ENCODE data around the gene TRPV2.

GRCh38 chr17:16377941-16378341 is 37.4 kb upstream of the TRPV2 start:
- TF ChIP-seq, protein P1, sequence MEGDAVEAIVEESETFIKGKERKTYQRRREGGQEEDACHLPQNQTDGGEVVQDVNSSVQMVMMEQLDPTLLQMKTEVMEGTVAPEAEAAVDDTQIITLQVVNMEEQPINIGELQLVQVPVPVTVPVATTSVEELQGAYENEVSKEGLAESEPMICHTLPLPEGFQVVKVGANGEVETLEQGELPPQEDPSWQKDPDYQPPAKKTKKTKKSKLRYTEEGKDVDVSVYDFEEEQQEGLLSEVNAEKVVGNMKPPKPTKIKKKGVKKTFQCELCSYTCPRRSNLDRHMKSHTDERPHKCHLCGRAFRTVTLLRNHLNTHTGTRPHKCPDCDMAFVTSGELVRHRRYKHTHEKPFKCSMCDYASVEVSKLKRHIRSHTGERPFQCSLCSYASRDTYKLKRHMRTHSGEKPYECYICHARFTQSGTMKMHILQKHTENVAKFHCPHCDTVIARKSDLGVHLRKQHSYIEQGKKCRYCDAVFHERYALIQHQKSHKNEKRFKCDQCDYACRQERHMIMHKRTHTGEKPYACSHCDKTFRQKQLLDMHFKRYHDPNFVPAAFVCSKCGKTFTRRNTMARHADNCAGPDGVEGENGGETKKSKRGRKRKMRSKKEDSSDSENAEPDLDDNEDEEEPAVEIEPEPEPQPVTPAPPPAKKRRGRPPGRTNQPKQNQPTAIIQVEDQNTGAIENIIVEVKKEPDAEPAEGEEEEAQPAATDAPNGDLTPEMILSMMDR (IDR thresholded peaks at IDR 0.05 in 4 of 5, conservative IDR thresholded peaks at IDR 0.05 in 1 of 5): no peak
- TF ChIP-seq POLR2A (IDR thresholded peaks at IDR 0.05): no peak
